Ovary (tissue), 3 donors: ENCODE data around the gene RAB40C.

Source experiments
- CTCF ChIP-seq, 3 donors: fragments of 450-650 bp in 2 of 3; fragments of 200-600 bp in 1 of 3; IDR thresholded peaks; one replicate each; pipeline versions ENCODE4 v1.5.1 to v1.8.0; 2016 to 2022; ENCODE audit warnings: antibody characterized with exemption in 3 of 3, mild to moderate bottlenecking in 1 of 3
- POLR2A ChIP-seq: fragments of 450-650 bp; IDR thresholded peaks from one replicate; pipeline ENCODE4 v1.6.1; 2017; ENCODE audit warnings: antibody characterized with exemption, mild to moderate bottlenecking, moderate library complexity
- donor health status: DM: no; HTN: no; CAD: no.

- TF ChIP-seq CTCF (IDR thresholded peaks at IDR 0.05): no peak
- TF ChIP-seq POLR2A: no peak
Observed at GRCh38 chr16:585351-585750, 4.5 kb upstream of the RAB40C start.
